Glutamatergic neuron (in vitro differentiated cells): Measurements from ENCODE around the gene EXOC4. TPM values are rescaled to one million over a fixed set of nuclear protein-coding genes. Genes with fewer than 3 reads are reported as not detected.

Experiments
- DNase-seq: peaks from one replicate; pipeline ENCODE4 v3.0.0; 2022
- H3K27ac Mint-ChIP-seq: one replicate; pipeline ENCODE4 v1.8.0; 2020; ENCODE audit warnings: mild to moderate bottlenecking, mixed read lengths, inconsistent platforms; ENCODE audit not compliant: unreplicated experiment
- H3K27me3 Mint-ChIP-seq: one replicate; pipeline ENCODE4 v1.8.0; 2020; ENCODE audit warnings: mild to moderate bottlenecking, moderate library complexity, mixed read lengths, inconsistent platforms; ENCODE audit not compliant: unreplicated experiment
- H3K36me3 Mint-ChIP-seq: one replicate; pipeline ENCODE4 v1.8.0; 2020; ENCODE audit warnings: mild to moderate bottlenecking, mixed read lengths, inconsistent platforms; ENCODE audit not compliant: unreplicated experiment
- H3K4me1 Mint-ChIP-seq: one replicate; pipeline ENCODE4 v1.8.0; 2020; ENCODE audit warnings: mild to moderate bottlenecking, low read depth, mixed read lengths, inconsistent platforms; ENCODE audit not compliant: unreplicated experiment
- H3K4me3 Mint-ChIP-seq: one replicate; pipeline ENCODE4 v1.8.0; 2020; ENCODE audit warnings: mild to moderate bottlenecking, mixed read lengths, inconsistent platforms; ENCODE audit not compliant: unreplicated experiment
- H3K9me3 Mint-ChIP-seq: one replicate; pipeline ENCODE4 v1.8.0; 2020; ENCODE audit warnings: mild to moderate bottlenecking, moderate library complexity, mixed read lengths, inconsistent platforms; ENCODE audit not compliant: unreplicated experiment
- total RNA-seq: library from RNA; stranded (reverse); fragmentation: NEBNext Ultra II Directional; extraction: Animal tissue kit (Norgen Biotek cat#: 25700); gene quantifications from one replicate; pipeline ENCODE4 v1.2.1, GENCODE V29; 2021; ENCODE audit not compliant: unreplicated experiment
- TF ChIP-seq, protein P1 (sequence below): fragments of 200-600 bp; sonication (generic); IDR thresholded peaks from one replicate; pipeline ENCODE4 v1.5.0; 2021; ENCODE audit not compliant: partially characterized antibody, unreplicated experiment

Gene EXOC4
- total RNA-seq, 1 donor from 2014 or later: 73.8 TPM

DNA sequence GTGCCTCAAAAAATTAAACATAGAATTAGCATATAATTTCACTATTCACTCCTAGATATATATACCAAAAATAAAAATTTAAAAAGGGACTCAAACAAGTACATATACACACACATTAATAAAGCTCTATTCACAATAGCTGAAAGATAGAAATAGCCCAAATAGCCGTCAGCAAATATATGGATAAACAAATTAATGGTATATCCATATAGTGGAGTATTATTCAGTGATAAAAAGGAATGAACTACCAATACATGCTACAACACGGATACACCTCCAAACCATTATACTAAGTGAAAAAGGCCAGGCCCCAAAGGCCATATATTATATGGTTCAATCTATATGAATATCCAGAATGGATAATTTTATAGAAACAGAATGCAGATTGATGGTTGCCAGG lies 459.7 kb downstream of the EXOC4 start:
- Mint-ChIP-seq H3K4me1 (no peaks in the 10 kb centered on the region), H3K36me3 (no peaks in the 10 kb centered on the region), H3K4me3 (no peak overlapping the region), H3K9me3 (no peaks in the 10 kb centered on the region), H3K27ac (no peak overlapping the region), H3K27me3 (no peaks in the 10 kb centered on the region)
- DNase-seq: no peak
- TF ChIP-seq, protein P1, sequence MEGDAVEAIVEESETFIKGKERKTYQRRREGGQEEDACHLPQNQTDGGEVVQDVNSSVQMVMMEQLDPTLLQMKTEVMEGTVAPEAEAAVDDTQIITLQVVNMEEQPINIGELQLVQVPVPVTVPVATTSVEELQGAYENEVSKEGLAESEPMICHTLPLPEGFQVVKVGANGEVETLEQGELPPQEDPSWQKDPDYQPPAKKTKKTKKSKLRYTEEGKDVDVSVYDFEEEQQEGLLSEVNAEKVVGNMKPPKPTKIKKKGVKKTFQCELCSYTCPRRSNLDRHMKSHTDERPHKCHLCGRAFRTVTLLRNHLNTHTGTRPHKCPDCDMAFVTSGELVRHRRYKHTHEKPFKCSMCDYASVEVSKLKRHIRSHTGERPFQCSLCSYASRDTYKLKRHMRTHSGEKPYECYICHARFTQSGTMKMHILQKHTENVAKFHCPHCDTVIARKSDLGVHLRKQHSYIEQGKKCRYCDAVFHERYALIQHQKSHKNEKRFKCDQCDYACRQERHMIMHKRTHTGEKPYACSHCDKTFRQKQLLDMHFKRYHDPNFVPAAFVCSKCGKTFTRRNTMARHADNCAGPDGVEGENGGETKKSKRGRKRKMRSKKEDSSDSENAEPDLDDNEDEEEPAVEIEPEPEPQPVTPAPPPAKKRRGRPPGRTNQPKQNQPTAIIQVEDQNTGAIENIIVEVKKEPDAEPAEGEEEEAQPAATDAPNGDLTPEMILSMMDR: no peak

DNA sequence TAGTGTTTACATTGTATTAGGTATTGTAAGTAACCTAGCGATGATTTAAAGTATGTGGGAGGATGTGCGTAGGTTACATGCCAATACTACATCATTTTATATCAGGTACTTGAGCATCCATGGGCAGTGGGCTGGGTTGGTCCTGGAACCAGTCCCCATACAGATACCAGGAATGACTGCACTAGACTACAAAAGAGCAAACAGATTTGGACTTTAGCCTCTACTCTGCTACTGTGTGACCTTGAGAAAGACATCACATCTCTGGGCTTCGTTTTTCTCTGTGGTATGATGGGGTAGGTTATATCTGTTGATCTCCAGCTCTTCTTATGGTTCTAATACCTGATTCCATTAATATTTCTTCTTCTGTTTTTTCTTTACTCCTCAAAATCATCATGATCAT lies 461.8 kb downstream of the EXOC4 start:
- no peaks in the 10 kb centered on the region for H3K4me1 Mint-ChIP-seq
- H3K27ac Mint-ChIP-seq: no peak overlapping the region
- no peaks in the 10 kb centered on the region for H3K36me3 Mint-ChIP-seq
- peaks cover 2% of the 10 kb centered on the region for H3K9me3 Mint-ChIP-seq
- H3K4me3 Mint-ChIP-seq: no peak overlapping the region
- peaks cover 2% of the 10 kb centered on the region for H3K27me3 Mint-ChIP-seq
- TF ChIP-seq, protein P1: no peak
- no peak for DNase-seq

DNA sequence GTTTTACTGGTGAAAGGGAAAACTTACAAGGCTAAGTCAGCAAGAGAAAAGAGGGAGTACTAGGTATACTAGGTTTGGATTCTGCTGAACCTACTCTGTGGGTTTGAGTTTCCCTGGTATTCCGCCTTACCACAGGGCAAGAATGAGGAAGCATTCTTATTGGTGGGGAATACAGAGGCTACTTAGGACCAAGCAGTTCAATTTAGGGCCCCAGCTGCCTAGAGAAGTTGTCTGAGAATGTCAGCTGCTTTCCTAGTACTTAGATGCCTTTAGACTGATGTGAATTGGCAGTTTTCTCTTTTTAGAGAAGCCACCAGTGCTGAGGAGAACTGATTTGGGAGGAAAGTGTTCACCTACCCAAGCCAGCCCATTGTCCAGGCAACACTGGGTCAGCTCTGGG lies 465.3 kb downstream of the EXOC4 start:
- TF ChIP-seq, protein P1: no peak
- no peaks in the 10 kb centered on the region for H3K36me3 Mint-ChIP-seq

DNA sequence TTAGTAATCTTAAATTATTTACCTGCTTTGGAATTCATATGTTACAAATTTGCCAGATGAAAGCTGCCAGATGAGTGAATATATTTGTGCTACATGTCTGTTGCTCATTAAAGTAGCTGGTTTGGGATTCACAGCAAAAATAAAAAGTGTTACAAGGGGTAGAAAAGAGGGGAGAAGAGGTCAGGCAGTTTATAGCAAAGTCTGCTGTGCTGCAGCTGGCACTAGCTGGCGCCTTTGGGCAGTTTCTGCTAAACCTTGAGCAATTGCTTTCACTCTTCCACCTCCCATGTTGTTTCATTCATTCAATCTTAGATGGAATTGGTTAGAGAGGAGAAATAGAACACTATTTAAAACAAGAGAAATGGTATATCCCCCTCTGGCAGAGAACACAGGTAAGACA lies 470.2 kb downstream of the EXOC4 start:
- Mint-ChIP-seq H3K9me3 (peaks cover 2% of the 10 kb centered on the region), H3K27me3 (peaks cover 2% of the 10 kb centered on the region), H3K4me1 (peaks cover 1% of the 10 kb centered on the region), H3K27ac (no peak overlapping the region), H3K36me3 (no peaks in the 10 kb centered on the region), H3K4me3 (no peak overlapping the region)
- no peak for DNase-seq
- TF ChIP-seq, protein P1: no peak

More for the DNA sequence above, 465.3 kb downstream of the EXOC4 start:
- Mint-ChIP-seq H3K27ac (no peak overlapping the region), H3K4me3 (no peak overlapping the region), H3K4me1 (peaks cover 1% of the 10 kb centered on the region), H3K27me3 (peaks cover 2% of the 10 kb centered on the region), H3K9me3 (peaks cover 2% of the 10 kb centered on the region)
- no peak for DNase-seq

DNA sequence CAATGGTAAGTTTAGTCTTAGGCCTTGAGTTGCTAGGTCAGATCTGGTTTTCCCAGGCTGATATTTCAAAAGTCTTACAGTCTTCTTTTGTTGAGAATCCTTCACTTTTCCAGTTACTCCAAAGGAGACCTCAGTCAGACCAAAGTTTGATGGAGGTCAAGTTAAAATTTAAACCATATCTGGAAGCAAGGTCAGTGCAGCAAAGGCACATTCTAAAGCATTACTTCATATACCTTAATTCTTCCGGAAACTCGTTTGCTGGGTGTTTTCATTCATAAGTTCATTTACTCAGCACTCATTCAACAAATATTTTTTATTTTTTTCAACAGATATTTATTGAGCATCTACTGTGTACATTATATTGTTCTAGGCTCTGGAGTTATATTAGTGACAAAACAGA lies 471.3 kb downstream of the EXOC4 start:
- DNase-seq: no peak
- Mint-ChIP-seq H3K36me3 (no peaks in the 10 kb centered on the region), H3K4me3 (no peak overlapping the region), H3K27me3 (peaks cover under 1% of the 10 kb centered on the region), H3K9me3 (peaks cover under 1% of the 10 kb centered on the region), H3K27ac (no peak overlapping the region), H3K4me1 (peaks cover 1% of the 10 kb centered on the region)
- TF ChIP-seq, protein P1: no peak
